ENCODE results near the gene MID2. TPM values are rescaled to one million over a fixed set of nuclear protein-coding genes. Genes with fewer than 3 reads are reported as not detected.
"Not testable (repeated sequence)": the region's sequence is repeated elsewhere in the genome, so short reads cannot be mapped to it uniquely, and the experiment has no call there.

MID2 gene
- total and polyA plus RNA-seq, 2 experiments from 2014 or later: 0.84 to 2.1 TPM

DNA sequence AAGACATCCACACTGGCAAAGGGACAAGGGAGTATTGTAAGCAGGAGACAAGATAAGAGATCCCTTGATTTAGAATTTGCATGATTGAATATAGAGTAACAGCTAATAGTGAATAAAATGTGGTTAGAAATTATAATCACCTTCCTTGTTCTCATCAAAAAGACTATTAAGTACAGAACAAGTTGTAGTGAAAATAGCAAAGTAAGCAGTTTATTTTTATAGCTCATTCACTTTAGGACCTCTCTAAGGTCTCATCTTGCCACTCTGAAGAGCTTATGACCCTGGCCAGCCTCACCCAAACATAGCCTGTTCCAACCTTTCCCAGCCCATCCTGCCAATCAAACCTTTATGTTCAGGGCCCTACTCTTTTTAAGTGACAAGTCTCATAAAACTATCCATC, 30.6 kb downstream of the MID2 start (continued):
- TF ChIP-seq, protein P1, sequence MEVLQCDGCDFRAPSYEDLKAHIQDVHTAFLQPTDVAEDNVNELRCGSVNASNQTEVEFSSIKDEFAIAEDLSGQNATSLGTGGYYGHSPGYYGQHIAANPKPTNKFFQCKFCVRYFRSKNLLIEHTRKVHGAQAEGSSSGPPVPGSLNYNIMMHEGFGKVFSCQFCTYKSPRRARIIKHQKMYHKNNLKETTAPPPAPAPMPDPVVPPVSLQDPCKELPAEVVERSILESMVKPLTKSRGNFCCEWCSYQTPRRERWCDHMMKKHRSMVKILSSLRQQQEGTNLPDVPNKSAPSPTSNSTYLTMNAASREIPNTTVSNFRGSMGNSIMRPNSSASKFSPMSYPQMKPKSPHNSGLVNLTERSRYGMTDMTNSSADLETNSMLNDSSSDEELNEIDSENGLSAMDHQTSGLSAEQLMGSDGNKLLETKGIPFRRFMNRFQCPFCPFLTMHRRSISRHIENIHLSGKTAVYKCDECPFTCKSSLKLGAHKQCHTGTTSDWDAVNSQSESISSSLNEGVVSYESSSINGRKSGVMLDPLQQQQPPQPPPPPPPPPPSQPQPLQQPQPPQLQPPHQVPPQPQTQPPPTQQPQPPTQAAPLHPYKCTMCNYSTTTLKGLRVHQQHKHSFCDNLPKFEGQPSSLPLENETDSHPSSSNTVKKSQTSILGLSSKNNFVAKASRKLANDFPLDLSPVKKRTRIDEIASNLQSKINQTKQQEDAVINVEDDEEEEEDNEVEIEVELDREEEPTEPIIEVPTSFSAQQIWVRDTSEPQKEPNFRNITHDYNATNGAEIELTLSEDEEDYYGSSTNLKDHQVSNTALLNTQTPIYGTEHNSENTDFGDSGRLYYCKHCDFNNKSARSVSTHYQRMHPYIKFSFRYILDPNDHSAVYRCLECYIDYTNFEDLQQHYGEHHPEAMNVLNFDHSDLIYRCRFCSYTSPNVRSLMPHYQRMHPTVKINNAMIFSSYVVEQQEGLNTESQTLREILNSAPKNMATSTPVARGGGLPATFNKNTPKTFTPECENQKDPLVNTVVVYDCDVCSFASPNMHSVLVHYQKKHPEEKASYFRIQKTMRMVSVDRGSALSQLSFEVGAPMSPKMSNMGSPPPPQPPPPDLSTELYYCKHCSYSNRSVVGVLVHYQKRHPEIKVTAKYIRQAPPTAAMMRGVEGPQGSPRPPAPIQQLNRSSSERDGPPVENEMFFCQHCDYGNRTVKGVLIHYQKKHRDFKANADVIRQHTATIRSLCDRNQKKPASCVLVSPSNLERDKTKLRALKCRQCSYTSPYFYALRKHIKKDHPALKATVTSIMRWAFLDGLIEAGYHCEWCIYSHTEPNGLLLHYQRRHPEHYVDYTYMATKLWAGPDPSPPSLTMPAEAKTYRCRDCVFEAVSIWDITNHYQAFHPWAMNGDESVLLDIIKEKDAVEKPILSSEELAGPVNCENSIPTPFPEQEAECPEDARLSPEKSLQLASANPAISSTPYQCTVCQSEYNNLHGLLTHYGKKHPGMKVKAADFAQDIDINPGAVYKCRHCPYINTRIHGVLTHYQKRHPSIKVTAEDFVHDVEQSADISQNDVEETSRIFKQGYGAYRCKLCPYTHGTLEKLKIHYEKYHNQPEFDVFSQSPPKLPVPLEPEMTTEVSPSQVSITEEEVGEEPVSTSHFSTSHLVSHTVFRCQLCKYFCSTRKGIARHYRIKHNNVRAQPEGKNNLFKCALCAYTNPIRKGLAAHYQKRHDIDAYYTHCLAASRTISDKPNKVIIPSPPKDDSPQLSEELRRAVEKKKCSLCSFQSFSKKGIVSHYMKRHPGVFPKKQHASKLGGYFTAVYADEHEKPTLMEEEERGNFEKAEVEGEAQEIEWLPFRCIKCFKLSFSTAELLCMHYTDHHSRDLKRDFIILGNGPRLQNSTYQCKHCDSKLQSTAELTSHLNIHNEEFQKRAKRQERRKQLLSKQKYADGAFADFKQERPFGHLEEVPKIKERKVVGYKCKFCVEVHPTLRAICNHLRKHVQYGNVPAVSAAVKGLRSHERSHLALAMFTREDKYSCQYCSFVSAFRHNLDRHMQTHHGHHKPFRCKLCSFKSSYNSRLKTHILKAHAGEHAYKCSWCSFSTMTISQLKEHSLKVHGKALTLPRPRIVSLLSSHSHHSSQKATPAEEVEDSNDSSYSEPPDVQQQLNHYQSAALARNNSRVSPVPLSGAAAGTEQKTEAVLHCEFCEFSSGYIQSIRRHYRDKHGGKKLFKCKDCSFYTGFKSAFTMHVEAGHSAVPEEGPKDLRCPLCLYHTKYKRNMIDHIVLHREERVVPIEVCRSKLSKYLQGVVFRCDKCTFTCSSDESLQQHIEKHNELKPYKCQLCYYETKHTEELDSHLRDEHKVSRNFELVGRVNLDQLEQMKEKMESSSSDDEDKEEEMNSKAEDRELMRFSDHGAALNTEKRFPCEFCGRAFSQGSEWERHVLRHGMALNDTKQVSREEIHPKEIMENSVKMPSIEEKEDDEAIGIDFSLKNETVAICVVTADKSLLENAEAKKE (CRISPR knock-in tag; IDR thresholded peaks at IDR 0.05): no peak

DNA sequence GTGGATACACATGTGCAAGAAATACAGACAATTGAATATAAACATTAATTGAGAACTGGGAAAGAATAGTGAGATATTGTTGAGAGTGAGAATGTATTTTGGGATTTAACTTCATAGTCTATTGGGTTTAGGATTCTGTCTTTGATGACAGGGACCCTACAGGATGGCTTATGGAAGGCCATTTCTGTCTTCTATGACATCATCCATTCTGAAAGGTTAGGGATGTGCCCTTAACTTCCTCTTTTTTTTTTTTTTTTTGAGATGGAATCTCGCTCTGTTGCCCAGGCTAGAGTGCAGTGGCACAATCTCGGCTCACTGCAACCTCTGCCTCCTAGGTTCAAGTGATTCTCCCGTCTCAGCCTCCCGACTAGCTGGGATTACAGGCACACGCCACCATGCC, 31.4 kb downstream of the MID2 start:
- H3K9me3 Mint-ChIP-seq; H3K36me3 ChIP-seq (ENCODE audit: insufficient read depth); H2AFZ ChIP-seq; H3F3A ChIP-seq (replicated peaks; ENCODE audit: low read depth); H3K27ac ChIP-seq (ENCODE audit: low read depth); H3K36me3 Mint-ChIP-seq (ENCODE audit: low read depth); H3K4me2 ChIP-seq; H3K27me3 ChIP-seq (ENCODE audit: insufficient read depth); DNase-seq (ENCODE audit: low spot score); H3K9me2 ChIP-seq (ENCODE audit: insufficient read depth); H3K4me3 ChIP-seq; H3K4me1 ChIP-seq (ENCODE audit: insufficient read depth); H3K27me3 Mint-ChIP-seq (ENCODE audit: insufficient read depth, low read depth, poor library complexity); H3K79me2 ChIP-seq (replicated peaks; ENCODE audit: insufficient read depth); H4K20me1 ChIP-seq (replicated peaks; ENCODE audit: insufficient read depth); H3K4me3 Mint-ChIP-seq; ATAC-seq; H3K27ac Mint-ChIP-seq: not testable (repeated sequence)
- peaks cover 16% of the 10 kb centered on the region; the same call in 2 of the 3 replicates for H3K4me1 Mint-ChIP-seq

DNA sequence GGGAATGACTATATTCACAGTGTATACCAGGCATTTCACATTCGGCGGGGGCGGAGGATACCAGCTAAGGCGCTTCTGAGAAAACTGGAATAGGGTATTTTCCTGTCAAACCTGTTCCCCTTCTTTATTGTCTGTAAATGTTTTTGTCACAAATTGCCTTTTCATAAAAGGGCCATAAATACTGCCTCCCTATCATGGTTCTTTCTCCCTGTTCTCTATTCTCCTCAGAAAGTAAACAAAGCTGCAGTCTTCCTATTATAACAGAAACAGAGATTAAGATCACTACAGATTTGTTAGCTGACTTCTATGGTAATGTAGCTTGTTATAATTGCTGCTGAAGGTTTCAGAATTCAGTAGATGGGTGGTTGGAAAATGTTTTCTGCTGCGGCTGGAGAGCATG, 32.2 kb downstream of the MID2 start:
- Histone ChIP-seq H3F3A (replicated peaks; ENCODE audit: low read depth) (no peaks in the 10 kb centered on the region), H3K4me1 (ENCODE audit: insufficient read depth) (no peaks in the 10 kb centered on the region; the same call in 1 of the 2 replicates), H3K4me2 (no peak overlapping the region), H3K36me3 (ENCODE audit: insufficient read depth) (no peaks in the 10 kb centered on the region), H2AFZ (no peak overlapping the region), H4K20me1 (replicated peaks; ENCODE audit: insufficient read depth) (no peaks in the 10 kb centered on the region), H3K79me2 (replicated peaks; ENCODE audit: insufficient read depth) (no peaks in the 10 kb centered on the region), H3K27me3 (ENCODE audit: insufficient read depth) (no peaks in the 10 kb centered on the region), H3K4me3 (no peak overlapping the region), H3K9me2 (ENCODE audit: insufficient read depth) (no peaks in the 10 kb centered on the region), H3K27ac (ENCODE audit: low read depth) (no peak overlapping the region)
- Mint-ChIP-seq H3K27me3 (ENCODE audit: insufficient read depth, low read depth, poor library complexity) (peaks cover 2% of the 10 kb centered on the region), H3K36me3 (ENCODE audit: low read depth) (no peaks in the 10 kb centered on the region), H3K4me3 (no peak overlapping the region), H3K27ac (no peak overlapping the region), H3K9me3 (no peaks in the 10 kb centered on the region), H3K4me1 (peaks cover 8% of the 10 kb centered on the region; the same call in 2 of the 3 replicates)
- TF ChIP-seq STAT1 (IDR thresholded peaks at IDR 0.05; ENCODE audit: unreplicated experiment) (no peak), ZNF114 (CRISPR knock-in tag; IDR thresholded peaks at IDR 0.05) (no peak), JUNB (IDR thresholded peaks at IDR 0.05; ENCODE audit: unreplicated experiment) (no peak)
- TF ChIP-seq, protein P1 (CRISPR knock-in tag; IDR thresholded peaks at IDR 0.05): no peak
- no peak for DNase-seq (ENCODE audit: low spot score)
- no peak for ATAC-seq
